B cell (primary cell): Measurements from ENCODE around the gene BPIFB3. TPM values are rescaled to one million over a fixed set of nuclear protein-coding genes. Genes with fewer than 3 reads are reported as not detected.

Source experiments
- ATAC-seq: fragments of 200-7000 bp; cut with Tn5 transposase; one replicate; pipeline ENCODE4 v1.10.0; 2021; ENCODE audit warnings: low read depth, mild to moderate bottlenecking, moderate number of reproducible peaks, moderate library complexity
- CTCF ChIA-PET: fragments of 350-600 bp; sonication (Branson Sonifier 250); formaldehyde crosslinking; loops from one replicate; lab custom pipeline; 2021; ENCODE audit warnings: antibody characterized with exemption, inconsistent platforms; lab: Charles Lee
- POLR2A ChIA-PET: fragments of 350-600 bp; sonication (Branson Sonifier 250); formaldehyde crosslinking; loops from one replicate; lab custom pipeline; 2021; ENCODE audit warnings: antibody characterized with exemption; lab: Charles Lee
- DNase-seq: peaks from one replicate; pipeline ENCODE4 v3.0.0; 2013
- H2AFZ ChIP-seq: 2 replicates; pipeline ENCODE4 v1.6.1; 2012; ENCODE audit warnings: mild to moderate bottlenecking, low read depth, low read length; ENCODE audit not compliant: insufficient read depth, poor library complexity, severe bottlenecking
- H3K27ac ChIP-seq, 2 donors: 1 replicate in 1 of 2; 2 replicates in 1 of 2; pipeline ENCODE4 v1.5.1; 2012 to 2013; ENCODE audit warnings: low read length in 2 of 2, mild to moderate bottlenecking in 2 of 2, moderate library complexity in 1 of 2
- H3K27me3 ChIP-seq, 4 experiments: fragments of 200-600 bp in 1 of 4; sonication (generic) in 1 of 4; replicated peaks in 1 of 4; 1 replicate in 2 of 4; 2 replicates in 2 of 4; pipeline versions ENCODE4 v1.6.1 to v1.7.0; 2013 to 2016; ENCODE audit warnings: low read length in 3 of 4, mild to moderate bottlenecking in 2 of 4, mixed read lengths in 1 of 4, moderate library complexity in 1 of 4; ENCODE audit not compliant: insufficient read depth in 4 of 4, control insufficient read depth in 3 of 4; ENCODE audit errors: control extremely low read depth in 1 of 4
- H3K36me3 ChIP-seq, 2 experiments: replicated peaks in 1 of 2; 1 replicate in 1 of 2; 2 replicates in 1 of 2; pipeline versions ENCODE4 v1.6.1 to v1.7.1; 2013; ENCODE audit warnings: low read length in 1 of 2; ENCODE audit not compliant: insufficient read depth in 2 of 2, control insufficient read depth in 1 of 2; ENCODE audit errors: control extremely low read depth in 1 of 2, extremely low read depth in 1 of 2
- H3K4me1 ChIP-seq, 2 donors: fragments of 200-600 bp in 1 of 2; sonication (generic) in 1 of 2; 1 replicate in 1 of 2; 2 replicates in 1 of 2; pipeline versions ENCODE4 v1.5.1 to v1.6.1; 2013 to 2017; ENCODE audit warnings: low read length in 2 of 2; ENCODE audit not compliant: control insufficient read depth in 2 of 2, insufficient read depth in 2 of 2
- H3K4me2 ChIP-seq: replicated peaks from 2 replicates; pipeline ENCODE3; 2012; ENCODE audit warnings: mild to moderate bottlenecking, low read depth, low read length; ENCODE audit not compliant: poor library complexity, severe bottlenecking
- H3K4me3 ChIP-seq, 5 experiments: fragments of 200-600 bp in 1 of 5; sonication (generic) in 1 of 5; 1 replicate in 3 of 5; 2 replicates in 2 of 5; pipeline versions ENCODE4 v1.5.1 to v1.7.0; 2011 to 2016; ENCODE audit warnings: low read length in 4 of 5, mild to moderate bottlenecking in 4 of 5, low read depth in 2 of 5, control low read depth in 1 of 5, moderate library complexity in 1 of 5; ENCODE audit not compliant: insufficient read depth in 1 of 5; ENCODE audit errors: control extremely low read depth in 1 of 5, extremely low read depth in 1 of 5
- H3K79me2 ChIP-seq: fragments of 200-600 bp; sonication (generic); one replicate; pipeline ENCODE4 v1.6.0; 2016; ENCODE audit warnings: low read length; ENCODE audit not compliant: control insufficient read depth, insufficient read depth
- H3K9ac ChIP-seq: fragments of 200-600 bp; sonication (generic); 2 replicates; pipeline ENCODE4 v1.6.1; 2017; ENCODE audit warnings: mild to moderate bottlenecking, low read length, moderate library complexity
- H3K9me3 ChIP-seq, 3 donors: one replicate each; pipeline versions ENCODE4 v1.6.1 to v1.7.1; 2013; ENCODE audit warnings: low read length in 2 of 3; ENCODE audit not compliant: control insufficient read depth in 2 of 3, insufficient read depth in 1 of 3; ENCODE audit errors: control extremely low read depth in 1 of 3
- H4K20me1 ChIP-seq: 2 replicates; pipeline ENCODE4 v1.6.0; 2012; ENCODE audit warnings: mild to moderate bottlenecking, low read length; ENCODE audit not compliant: insufficient read depth, control insufficient read depth, poor library complexity, severe bottlenecking
- H3K27ac Mint-ChIP-seq: one replicate; pipeline ENCODE4 v1.8.0; 2021; ENCODE audit warnings: mixed read lengths
- H3K27me3 Mint-ChIP-seq: one replicate; pipeline ENCODE4 v1.8.0; 2021; ENCODE audit warnings: mixed read lengths
- H3K4me1 Mint-ChIP-seq: one replicate; pipeline ENCODE4 v1.8.0; 2021; ENCODE audit warnings: mixed read lengths
- H3K4me3 Mint-ChIP-seq: one replicate; pipeline ENCODE4 v1.8.0; 2021; ENCODE audit warnings: mixed read lengths
- H3K9me3 Mint-ChIP-seq: one replicate; pipeline ENCODE4 v1.8.0; 2022; ENCODE audit warnings: mixed read lengths; ENCODE audit not compliant: insufficient read depth
- CTCF ChIP-seq: fragments of 200-600 bp; IDR thresholded peaks from one replicate; pipeline ENCODE4 v1.8.0; 2022; ENCODE audit warnings: antibody characterized with exemption, mild to moderate bottlenecking
- EZH2 ChIP-seq: IDR thresholded peaks from 2 replicates; pipeline ENCODE4 v1.6.1; 2012; ENCODE audit warnings: borderline replicate concordance, low read depth, mild to moderate bottlenecking, moderate library complexity, low read length; ENCODE audit not compliant: insufficient read depth, poor library complexity, severe bottlenecking
- WGBS: methylation state at CpG from one replicate; pipeline ENCODE4 v1.1.5; 2013; ENCODE audit warnings: missing lambda C conversion rate; ENCODE audit not compliant: insufficient coverage; 5-methylcytosine and 5-hydroxymethylcytosine counted together
- intact Hi-C: fragments of 100-400 bp; cut with micrococcal nuclease; formaldehyde crosslinking; loops from one replicate; pipeline ENCODE4 v1.10.0; 2022
- polyA plus RNA-seq: library from polyadenylated mRNA; depleted of rRNA; stranded (reverse); fragments of >200 nt; gene quantifications from 2 replicates; pipeline ENCODE4 v1.2.3, GENCODE V29; 2012
- total RNA-seq, 2 donors: library from RNA; stranded (reverse); fragments of 120-200 nt in 1 of 2; gene quantifications; 1 replicate in 1 of 2; 2 replicates in 1 of 2; pipeline versions ENCODE4 v1.2.3 to v1.2.4, GENCODE V29; 2013 to 2022

Gene BPIFB3
- total and polyA plus RNA-seq, 2 donors (not counting 1 experiment from before 2014, with no cell fraction given) = not detected

GRCh38 chr20:33020278-33021161 lies 33.2 kb upstream of the BPIFB3 start:
- no peak for TF ChIP-seq EZH2
- no peak for TF ChIP-seq CTCF
- Histone ChIP-seq H3K4me1 (no peaks in the 10 kb centered on the region), H3K9ac (no peak overlapping the region), H3K27me3 (no peaks in the 10 kb centered on the region), H3K4me2 (no peak overlapping the region), H3K36me3 (no peaks in the 10 kb centered on the region), H3K27ac (no peak overlapping the region), H2AFZ (no peak overlapping the region), H4K20me1 (no peaks in the 10 kb centered on the region), H3K9me3 (peaks cover 0 to 4% (median 0%) of the 10 kb centered on the region in 3 donors), H3K4me3 (no peak overlapping the region), H3K79me2 (no peaks in the 10 kb centered on the region)
- H3K4me3 Mint-ChIP-seq = no peak overlapping the region
- no peaks in the 10 kb centered on the region for H3K4me1 Mint-ChIP-seq
- ChIA-PET CTCF (no interaction called here), POLR2A (no interaction called here)
- DNase-seq = no peak
- WGBS = 88% methylated on average over 18 of the region's 18 CpGs
- no peak for ATAC-seq
- no peaks in the 10 kb centered on the region for H3K9me3 Mint-ChIP-seq
- H3K27me3 Mint-ChIP-seq = peaks cover 9% of the 10 kb centered on the region
- intact Hi-C loops = no loop called here
- no peak overlapping the region for H3K27ac Mint-ChIP-seq

- no peaks in the 10 kb centered on the region for H3K79me2 ChIP-seq
- no peaks in the 10 kb centered on the region for H4K20me1 ChIP-seq
- no peaks in the 10 kb centered on the region for H3K4me1 ChIP-seq
- peaks cover 2% of the 10 kb centered on the region for H3K27me3 Mint-ChIP-seq
- no peak overlapping the region for H3K4me3 Mint-ChIP-seq
- no peak overlapping the region for H3K9ac ChIP-seq
- POLR2A ChIA-PET = no interaction called here
- H2AFZ ChIP-seq = no peak overlapping the region
- H3K4me3 ChIP-seq = no peak overlapping the region
- H3K9me3 Mint-ChIP-seq = no peaks in the 10 kb centered on the region
- H3K36me3 ChIP-seq = no peaks in the 10 kb centered on the region
- WGBS = 82% methylated on average over 1 of the region's 3 CpGs
- H3K4me2 ChIP-seq = no peak overlapping the region
- no peak overlapping the region for H3K27ac ChIP-seq
- no peak for ATAC-seq
- no peak overlapping the region for H3K27ac Mint-ChIP-seq
- no peaks in the 10 kb centered on the region for H3K4me1 Mint-ChIP-seq
- no peak for DNase-seq
- CTCF ChIA-PET = no interaction called here
- TF ChIP-seq EZH2 (no peak), CTCF (no peak)
- no peaks in the 10 kb centered on the region for H3K27me3 ChIP-seq
- H3K9me3 ChIP-seq = peaks cover 0 to 4% (median 0%) of the 10 kb centered on the region in 3 donors
- intact Hi-C loops = no loop called here
Observed at GRCh38 chr20:33021879-33022278, 31.8 kb upstream of the BPIFB3 start.
